GM19324 (cell line): ENCODE data around the gene ARHGEF17.
"Not testable (repeated sequence)": the region's sequence is repeated elsewhere in the genome, so short reads cannot be mapped to it uniquely, and the experiment has no call there.

Source experiments
- ATAC-seq: cut with Tn5 transposase; IDR thresholded peaks from one replicate; pipeline ENCODE4 v1.9.1; 2021; ENCODE audit warnings: mild to moderate bottlenecking, moderate library complexity; ENCODE audit not compliant: unreplicated experiment, low FRiP score

The ARHGEF17 gene, protein sequence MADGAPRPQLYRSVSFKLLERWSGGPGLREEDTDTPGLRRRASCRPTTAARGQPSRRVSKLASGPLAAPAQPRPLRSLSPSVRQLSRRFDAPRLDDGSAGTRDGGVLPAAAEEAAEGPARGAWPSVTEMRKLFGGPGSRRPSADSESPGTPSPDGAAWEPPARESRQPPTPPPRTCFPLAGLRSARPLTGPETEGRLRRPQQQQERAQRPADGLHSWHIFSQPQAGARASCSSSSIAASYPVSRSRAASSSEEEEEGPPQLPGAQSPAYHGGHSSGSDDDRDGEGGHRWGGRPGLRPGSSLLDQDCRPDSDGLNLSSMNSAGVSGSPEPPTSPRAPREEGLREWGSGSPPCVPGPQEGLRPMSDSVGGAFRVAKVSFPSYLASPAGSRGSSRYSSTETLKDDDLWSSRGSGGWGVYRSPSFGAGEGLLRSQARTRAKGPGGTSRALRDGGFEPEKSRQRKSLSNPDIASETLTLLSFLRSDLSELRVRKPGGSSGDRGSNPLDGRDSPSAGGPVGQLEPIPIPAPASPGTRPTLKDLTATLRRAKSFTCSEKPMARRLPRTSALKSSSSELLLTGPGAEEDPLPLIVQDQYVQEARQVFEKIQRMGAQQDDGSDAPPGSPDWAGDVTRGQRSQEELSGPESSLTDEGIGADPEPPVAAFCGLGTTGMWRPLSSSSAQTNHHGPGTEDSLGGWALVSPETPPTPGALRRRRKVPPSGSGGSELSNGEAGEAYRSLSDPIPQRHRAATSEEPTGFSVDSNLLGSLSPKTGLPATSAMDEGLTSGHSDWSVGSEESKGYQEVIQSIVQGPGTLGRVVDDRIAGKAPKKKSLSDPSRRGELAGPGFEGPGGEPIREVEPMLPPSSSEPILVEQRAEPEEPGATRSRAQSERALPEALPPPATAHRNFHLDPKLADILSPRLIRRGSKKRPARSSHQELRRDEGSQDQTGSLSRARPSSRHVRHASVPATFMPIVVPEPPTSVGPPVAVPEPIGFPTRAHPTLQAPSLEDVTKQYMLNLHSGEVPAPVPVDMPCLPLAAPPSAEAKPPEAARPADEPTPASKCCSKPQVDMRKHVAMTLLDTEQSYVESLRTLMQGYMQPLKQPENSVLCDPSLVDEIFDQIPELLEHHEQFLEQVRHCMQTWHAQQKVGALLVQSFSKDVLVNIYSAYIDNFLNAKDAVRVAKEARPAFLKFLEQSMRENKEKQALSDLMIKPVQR (N-terminal part only)

GRCh38 chr11:73308003-73308960 is at the start of gene ARHGEF17:
Gene ARHGEF17 (plus strand): TSS chr11:73308276. CDS start chr11:73308639, 363 bp downstream.
- ATAC-seq, result peak; percentile 20

- no peak for ATAC-seq
These were observed 48.5 kb upstream of the ARHGEF17 start for GRCh38 chr11:73259406-73260126.

- no peak for ATAC-seq
These were observed 48.0 kb upstream of the ARHGEF17 start for GRCh38 chr11:73260127-73260457.

DNA sequence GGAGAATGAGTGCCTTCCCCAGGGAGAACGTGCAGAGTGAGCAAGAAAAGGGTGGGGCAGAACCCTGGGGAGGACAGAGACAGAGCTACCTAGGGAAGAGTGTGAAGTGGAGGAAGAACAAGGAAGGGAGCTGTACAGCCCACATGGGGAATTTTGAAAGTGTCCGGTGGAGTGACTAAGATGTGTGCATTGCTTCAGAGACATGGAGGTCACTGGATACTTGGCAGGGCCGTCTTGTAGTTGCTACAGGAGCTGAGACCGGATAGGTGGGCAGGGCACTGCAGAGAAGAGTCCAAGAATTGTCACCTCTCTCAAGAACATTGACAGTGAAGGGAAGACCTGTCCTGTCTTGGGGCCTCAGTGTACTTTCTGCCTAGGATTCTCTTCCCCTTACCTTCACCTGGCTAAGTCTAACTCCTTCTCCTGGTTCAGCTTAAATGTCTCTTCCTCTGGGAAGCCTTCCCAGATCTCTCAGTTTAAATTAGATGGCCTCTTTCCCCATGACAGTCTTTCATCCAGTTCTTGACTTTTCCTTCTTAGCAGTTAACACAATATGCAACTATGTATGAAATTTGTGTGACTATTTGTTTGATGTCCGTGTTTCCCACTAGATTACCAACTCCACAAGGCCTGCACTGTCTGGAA is 45.1 kb upstream of the ARHGEF17 start:
- ATAC-seq, result no peak

- ATAC-seq, result no peak
These were observed 44.4 kb upstream of the ARHGEF17 start for GRCh38 chr11:73263640-73264039.

DNA sequence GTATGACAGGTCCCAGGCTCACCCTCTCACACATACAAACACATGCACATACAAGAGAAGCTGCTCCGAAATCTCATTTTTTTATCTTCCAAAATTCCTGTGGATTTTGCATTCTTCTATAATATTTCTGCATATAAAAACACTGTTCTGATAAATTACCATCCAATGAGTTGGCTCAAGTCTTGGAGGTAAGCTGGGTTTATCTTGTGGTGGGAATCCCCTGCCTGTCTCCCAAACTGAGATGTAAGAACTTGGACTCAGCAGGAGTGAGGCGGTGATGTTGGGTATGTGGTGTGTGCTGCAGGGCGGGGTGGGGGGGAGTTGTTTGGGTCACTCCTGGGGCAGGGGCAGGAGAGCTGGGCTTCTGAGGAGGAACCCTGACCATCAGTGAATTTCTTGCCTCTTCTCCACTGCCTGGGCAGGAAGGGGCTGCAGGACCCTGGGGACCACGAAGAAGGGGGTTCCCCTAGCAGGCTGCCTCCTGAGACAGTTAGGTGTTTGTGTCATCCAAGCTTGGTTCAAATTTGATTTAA is 42.7 kb upstream of the ARHGEF17 start:
- ATAC-seq, result no peak

- no peak for ATAC-seq
These were observed 42.0 kb upstream of the ARHGEF17 start for GRCh38 chr11:73265853-73266645.

- no peak for ATAC-seq
These were observed 41.4 kb upstream of the ARHGEF17 start for GRCh38 chr11:73266646-73267020.

DNA sequence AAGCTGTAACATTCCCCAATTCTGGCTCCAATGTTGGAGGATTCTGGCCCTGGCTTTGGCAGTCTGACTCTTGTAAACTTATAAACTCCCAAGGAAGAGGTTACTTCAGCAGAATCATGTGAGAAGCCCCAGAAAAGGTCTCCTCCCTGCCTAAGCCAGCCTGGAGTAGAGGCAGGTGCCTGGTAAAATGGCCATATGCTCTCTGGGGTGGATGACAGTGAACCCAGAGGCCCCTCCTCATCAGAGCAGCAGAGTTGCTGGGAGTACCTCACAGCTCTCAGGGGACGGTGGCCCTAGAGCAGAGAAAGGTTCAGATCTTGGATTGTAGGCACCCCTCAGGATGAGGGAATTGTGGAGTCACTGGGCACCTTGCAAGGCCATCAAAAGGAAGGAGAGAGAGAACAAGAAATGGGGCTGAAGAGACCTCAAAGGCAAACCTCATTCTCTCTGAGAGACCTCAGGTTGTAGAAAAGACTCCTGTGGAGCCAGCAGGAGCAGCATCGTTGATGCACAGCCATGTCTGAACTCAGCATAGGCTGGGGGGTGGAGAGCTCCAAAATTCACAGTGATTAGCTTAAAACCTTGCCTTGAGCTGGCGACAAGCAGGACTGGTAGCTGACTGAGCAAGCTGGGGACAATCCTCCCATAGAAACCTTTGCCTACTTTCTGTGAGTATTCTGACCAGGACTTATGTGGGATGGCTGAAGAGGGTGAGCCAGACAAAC is 40.8 kb upstream of the ARHGEF17 start:
- ATAC-seq, result no peak

GRCh38 chr11:73267906-73268540 is 40.1 kb upstream of the ARHGEF17 start:
- ATAC-seq, result no peak

- ATAC-seq, result no peak
These were observed 39.3 kb upstream of the ARHGEF17 start for GRCh38 chr11:73268671-73269271.

DNA sequence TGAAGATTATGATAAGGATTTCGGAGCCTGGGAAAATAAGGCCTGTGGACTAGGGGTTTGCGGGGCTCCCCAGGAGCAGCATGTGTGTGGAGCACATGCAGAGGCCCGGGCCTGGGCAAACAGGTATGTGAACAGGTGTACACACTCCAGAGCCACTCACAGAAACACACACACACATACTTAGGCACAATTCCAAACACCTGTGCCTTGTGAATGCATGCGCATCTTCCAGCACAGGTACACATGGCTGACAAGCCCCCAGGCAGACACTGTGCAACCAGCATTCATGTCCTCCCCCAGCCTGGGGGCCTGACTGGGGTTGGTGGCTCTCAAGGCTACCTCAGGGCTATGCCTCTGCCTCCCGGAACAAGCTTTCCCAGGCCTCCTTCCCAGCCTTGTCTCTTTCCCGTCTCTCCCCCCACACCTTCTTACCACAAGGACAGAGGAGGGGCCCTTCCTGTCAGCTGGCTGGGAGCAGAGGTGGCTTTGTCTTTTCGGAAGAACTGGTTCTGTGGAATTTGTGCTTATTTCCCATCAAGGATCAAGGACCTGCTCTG is 38.5 kb upstream of the ARHGEF17 start:
- ATAC-seq, result no peak

DNA sequence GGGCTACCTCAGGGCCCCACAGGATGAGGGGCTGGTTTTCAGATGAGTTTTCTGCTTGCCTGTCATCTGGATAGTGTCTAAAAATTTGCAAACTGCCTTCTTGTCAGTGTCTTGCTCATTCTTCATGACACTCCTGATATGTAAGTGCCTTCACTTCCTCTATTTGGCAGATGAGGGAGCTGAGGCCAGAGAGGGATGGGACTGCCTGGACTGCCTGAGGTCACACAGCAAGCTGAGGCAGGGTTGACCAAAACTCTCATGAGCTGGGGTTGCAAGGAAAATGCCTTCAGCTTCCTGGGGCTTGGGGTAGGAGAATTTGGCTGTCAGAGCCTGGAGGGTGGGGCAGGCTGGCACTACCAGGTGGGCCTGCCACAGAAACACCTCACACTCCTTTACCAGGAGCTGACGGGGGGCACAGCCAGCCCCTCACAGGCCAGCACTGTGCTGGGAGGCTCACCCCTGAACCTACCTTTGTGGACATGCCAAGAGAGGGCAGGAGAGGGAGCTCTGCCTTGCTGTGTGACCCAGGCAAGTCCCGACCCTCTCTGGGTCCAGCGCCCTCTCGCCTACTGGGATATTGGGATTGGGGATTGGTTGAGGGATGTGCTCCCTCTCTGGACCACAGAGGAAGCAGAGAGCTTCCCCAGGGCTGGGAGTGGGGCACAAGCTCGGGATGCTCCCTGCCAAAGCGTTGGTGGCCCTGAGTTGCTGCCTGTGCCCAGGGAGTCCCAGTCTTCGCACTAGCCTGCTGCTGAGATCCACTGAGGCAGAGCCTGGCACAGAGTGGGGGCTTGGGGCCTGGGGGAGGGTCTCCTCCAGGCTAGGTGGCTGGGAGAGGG is 37.8 kb upstream of the ARHGEF17 start:
- ATAC-seq, result no peak

GRCh38 chr11:73270855-73271477 is 37.1 kb upstream of the ARHGEF17 start:
- no peak for ATAC-seq

GRCh38 chr11:73271478-73271865 is 36.6 kb upstream of the ARHGEF17 start:
- ATAC-seq, result not testable (repeated sequence)
